Left lung (tissue), 10 donors: Measurements from ENCODE around the gene HS3ST3A1. TPM values are rescaled to one million over a fixed set of nuclear protein-coding genes. Genes with fewer than 3 reads are reported as not detected.

ENCODE experiments used
- ATAC-seq: fragments of 200-7000 bp; cut with Tn5 transposase; one replicate; pipeline ENCODE4 v1.9.1; 2020; ENCODE audit warnings: moderate library complexity
- DNase-seq, 4 donors: peaks; one replicate each; pipeline ENCODE4 v3.0.0-alpha.2; 2013 to 2020
- H3K27ac ChIP-seq, 2 donors: fragments of 200-600 bp; sonication (generic) in 1 of 2; one replicate each; pipeline versions ENCODE4 v1.5.0 to v1.8.0; 2020 to 2021
- H3K27me3 ChIP-seq, 2 donors: fragments of 200-600 bp; sonication (generic) in 1 of 2; one replicate each; pipeline versions ENCODE4 v1.5.0 to v1.8.0; 2020 to 2021
- H3K36me3 ChIP-seq, 2 donors: fragments of 200-600 bp; sonication (generic) in 1 of 2; one replicate each; pipeline versions ENCODE4 v1.5.0 to v1.8.0; 2020 to 2021
- H3K4me1 ChIP-seq, 2 donors: fragments of 200-600 bp; one replicate each; pipeline ENCODE4 v1.8.0; 2021
- H3K4me3 ChIP-seq, 2 donors: fragments of 200-600 bp; sonication (generic) in 1 of 2; one replicate each; pipeline versions ENCODE4 v1.5.0 to v1.8.0; 2020 to 2021; ENCODE audit warnings: mild to moderate bottlenecking in 1 of 2
- H3K9me3 ChIP-seq, 2 donors: fragments of 200-600 bp; sonication (generic) in 1 of 2; one replicate each; pipeline versions ENCODE4 v1.5.0 to v1.8.0; 2020 to 2021
- CTCF ChIP-seq, 2 donors: fragments of 200-600 bp; sonication (generic) in 1 of 2; IDR thresholded peaks; one replicate each; pipeline versions ENCODE4 v1.5.0 to v1.8.0; 2021; ENCODE audit warnings: antibody characterized with exemption in 2 of 2
- intact Hi-C, 2 donors: fragments of 100-400 bp; cut with DNase I; formaldehyde crosslinking; loops; one replicate each; pipeline versions ENCODE4 v1.11.2 to v1.14.2; 2022
- polyA plus RNA-seq, 6 donors: library from polyadenylated mRNA; unstranded; fragments of 120-200 nt; gene quantifications; one replicate each; pipeline ENCODE4 v1.2.1, GENCODE V29; 2013; ENCODE audit not compliant: insufficient read length in 6 of 6
- total RNA-seq, 2 donors: library from RNA; stranded (reverse); fragmentation: NEBNext Ultra II Directional; extraction: Animal tissue kit (Norgen Biotek cat#: 25700); gene quantifications; one replicate each; pipeline ENCODE4 v1.2.1, GENCODE V29; 2021
- donor health status: DM: no; HTN: yes; CAD: no.
- donor health status: DM: no; HTN: no; CAD: no.

The HS3ST3A1 gene
- total and polyA plus RNA-seq, 8 donors, result 2.7 to 9.5 (median 4.5) TPM

DNA sequence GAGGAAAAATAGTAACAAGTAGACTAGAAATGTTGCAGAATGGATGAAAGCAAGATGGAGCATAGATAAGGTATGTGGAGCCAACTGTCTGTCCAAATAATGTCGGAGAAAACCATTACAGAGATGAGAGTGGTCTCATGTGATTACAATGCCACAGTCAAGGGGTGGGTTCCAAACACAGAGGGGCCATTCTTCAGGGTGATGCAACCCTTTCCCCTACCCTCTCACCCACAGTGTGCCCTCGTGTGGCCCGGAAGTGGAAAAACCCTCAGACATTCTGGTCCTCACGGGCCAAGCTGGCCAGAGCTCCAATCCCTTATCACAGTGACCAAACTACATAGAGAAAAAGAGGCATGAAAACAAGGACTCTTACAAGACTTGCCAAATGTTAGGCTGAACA is 17.7 kb upstream of the HS3ST3A1 start:
- TF ChIP-seq CTCF (IDR thresholded peaks at IDR 0.05), result no peak

DNA sequence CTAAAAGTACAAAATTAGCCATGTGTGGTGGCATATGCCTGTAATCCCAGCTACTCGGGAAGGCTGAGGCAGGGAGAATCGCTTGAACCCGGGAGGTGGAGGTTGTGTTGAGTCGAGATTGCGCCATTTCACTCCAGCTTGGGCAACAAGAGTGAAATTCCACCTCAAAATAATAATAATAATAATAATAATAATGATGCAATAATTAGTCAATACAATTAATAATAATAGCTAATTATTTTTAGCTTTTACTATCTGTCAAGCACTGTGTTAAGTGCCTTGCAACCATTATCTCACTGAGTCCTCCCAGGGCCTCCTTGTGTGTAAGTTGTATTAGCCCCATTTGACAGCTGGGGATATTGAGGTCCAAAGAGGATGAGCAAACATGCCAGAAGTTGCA is 14.3 kb upstream of the HS3ST3A1 start:
- intact Hi-C loops, result no loop called here
- ATAC-seq (no peak), DNase-seq (no peak)
- H3K27me3 ChIP-seq, result no peaks in the 10 kb centered on the region
- H3K36me3 ChIP-seq, result no peaks in the 10 kb centered on the region
- TF ChIP-seq CTCF (IDR thresholded peaks at IDR 0.05), result no peak
- peaks cover 0 to 10% of the 10 kb centered on the region in 2 donors for H3K9me3 ChIP-seq
- H3K27ac ChIP-seq, result no peak overlapping the region
- H3K4me1 ChIP-seq, result no peaks in the 10 kb centered on the region
- H3K4me3 ChIP-seq, result no peak overlapping the region

More for the DNA sequence above, 17.7 kb upstream of the HS3ST3A1 start:
- ATAC-seq (no peak), DNase-seq (no peak)
- H3K27ac ChIP-seq, result no peak overlapping the region
- H3K4me3 ChIP-seq, result no peak overlapping the region
- no peaks in the 10 kb centered on the region for H3K27me3 ChIP-seq
- H3K36me3 ChIP-seq, result no peaks in the 10 kb centered on the region
- no peaks in the 10 kb centered on the region for H3K4me1 ChIP-seq
- intact Hi-C loops, result no loop called here
- H3K9me3 ChIP-seq, result peaks cover 0 to 11% of the 10 kb centered on the region in 2 donors

- peaks cover 0 to 8% of the 10 kb centered on the region in 2 donors for H3K9me3 ChIP-seq
- no peak for TF ChIP-seq CTCF (IDR thresholded peaks at IDR 0.05)
- DNase-seq (no peak), ATAC-seq (no peak)
- H3K27me3 ChIP-seq, result peaks cover 0 to 18% of the 10 kb centered on the region in 2 donors
- no peaks in the 10 kb centered on the region for H3K4me1 ChIP-seq
- H3K27ac ChIP-seq, result no peak overlapping the region
- intact Hi-C loops, result loop anchor here in 1 of 2 donors (10.0 kb wide), 1 partner anchor 695 kb away; the partner anchor contains the start of gene HS3ST3B1
- no peaks in the 10 kb centered on the region for H3K36me3 ChIP-seq
- H3K4me3 ChIP-seq, result no peak overlapping the region
Observed at GRCh38 chr17:13609941-13610340, 8.2 kb upstream of the HS3ST3A1 start.

GRCh38 chr17:13601322-13601775 is 380 bp downstream of the HS3ST3A1 start:
- H3K36me3 ChIP-seq, result no peaks in the 10 kb centered on the region
- no peak for TF ChIP-seq CTCF (IDR thresholded peaks at IDR 0.05)
- H3K27me3 ChIP-seq, result peaks cover 42 to 99% of the 10 kb centered on the region in 2 donors
- intact Hi-C loops, result loop anchor here in 1 of 2 donors (10.0 kb wide), 1 partner anchor 703 kb away; the partner anchor contains the start of gene HS3ST3B1
- peak overlapping the region in 1 of 2 donors; percentile 71 for H3K27ac ChIP-seq
- ATAC-seq, result peak; percentile 31
- no peaks in the 10 kb centered on the region for H3K9me3 ChIP-seq
- peaks cover 0 to 19% of the 10 kb centered on the region in 2 donors for H3K4me1 ChIP-seq
- DNase-seq, result peak in 1 of 4 donors; percentile 70
- H3K4me3 ChIP-seq, result peak overlapping the region; percentile 31 to 34

- no peaks in the 10 kb centered on the region for H3K36me3 ChIP-seq
- TF ChIP-seq CTCF (IDR thresholded peaks at IDR 0.05), result no peak
- H3K27me3 ChIP-seq, result peaks cover 42 to 99% of the 10 kb centered on the region in 2 donors
- H3K27ac ChIP-seq, result peak overlapping the region in 1 of 2 donors; percentile 71
- DNase-seq, result peak in 1 of 4 donors; percentile 82
- peaks cover 0 to 19% of the 10 kb centered on the region in 2 donors for H3K4me1 ChIP-seq
- intact Hi-C loops, result loop anchor here in 1 of 2 donors (10.0 kb wide), 1 partner anchor 704 kb away; the partner anchor contains the start of gene HS3ST3B1
- H3K4me3 ChIP-seq, result peak overlapping the region; percentile 31 to 34
- H3K9me3 ChIP-seq, result no peaks in the 10 kb centered on the region
- no peak for ATAC-seq
Observed at GRCh38 chr17:13600475-13601321, 1.0 kb downstream of the HS3ST3A1 start.
